Mammary epithelial cell (primary cell): ENCODE measurements around the gene LRRC37A2.
"Not testable (repeated sequence)": the region's sequence is repeated elsewhere in the genome, so short reads cannot be mapped to it uniquely, and the experiment has no call there.

Experiments used
- CTCF ChIP-seq, 2 donors: IDR thresholded peaks in 1 of 2; conservative IDR thresholded peaks in 1 of 2; 2 replicates each; pipeline ENCODE4 v1.5.1; 2011 to 2012; ENCODE audit warnings: inconsistent platforms in 2 of 2, low read length in 2 of 2, mild to moderate bottlenecking in 2 of 2, control low read depth in 1 of 2, low read depth in 1 of 2; ENCODE audit not compliant: insufficient read depth in 1 of 2; ENCODE audit errors: extremely low read depth in 1 of 2
- EZH2 ChIP-seq: IDR thresholded peaks from 2 replicates; pipeline ENCODE4 v1.6.1; 2012; ENCODE audit warnings: low read length, inconsistent platforms, borderline replicate concordance

GRCh38 chr17:46467618-46468017 is 44.6 kb upstream of the LRRC37A2 start:
- TF ChIP-seq CTCF (conservative IDR thresholded peaks at IDR 0.05 in 1 of 2, IDR thresholded peaks at IDR 0.05 in 1 of 2; ENCODE audit: extremely low read depth in 1 of 2, insufficient read depth in 1 of 2, low read depth in 1 of 2, low read length in 2 of 2); EZH2: not testable (repeated sequence)
